ENCODE results near the gene RAB8A. TPM values are rescaled to one million over a fixed set of nuclear protein-coding genes. Genes with fewer than 3 reads are reported as not detected.

The RAB8A gene
- total and polyA plus RNA-seq, 2 experiments from 2014 or later: 53.1 to 59.5 TPM

- peaks cover 15% of the 10 kb centered on the region; the same call in 2 of the 3 replicates for H3K4me1 Mint-ChIP-seq
- Histone ChIP-seq H3K4me1 (ENCODE audit: insufficient read depth) (peaks cover 15% of the 10 kb centered on the region), H3F3A (replicated peaks; ENCODE audit: low read depth) (no peaks in the 10 kb centered on the region), H3K27ac (ENCODE audit: low read depth) (no peak overlapping the region), H3K4me2 (peak overlapping the region; percentile 26; the same call in 1 of the 2 replicates), H4K20me1 (replicated peaks; ENCODE audit: insufficient read depth) (no peaks in the 10 kb centered on the region), H3K79me2 (replicated peaks; ENCODE audit: insufficient read depth) (no peaks in the 10 kb centered on the region), H3K9me2 (ENCODE audit: insufficient read depth) (no peaks in the 10 kb centered on the region), H2AFZ (peak overlapping the region; percentile 92), H3K36me3 (ENCODE audit: insufficient read depth) (no peaks in the 10 kb centered on the region), H3K4me3 (no peak overlapping the region), H3K27me3 (ENCODE audit: insufficient read depth) (no peaks in the 10 kb centered on the region)
- peaks cover 14% of the 10 kb centered on the region for H3K9me3 Mint-ChIP-seq
- no peak overlapping the region for H3K27ac Mint-ChIP-seq
- TF ChIP-seq CTCF (conservative IDR thresholded peaks at IDR 0.05; ENCODE audit: low read depth in 2 of 2) (peak in 1 of 2 experiments; percentile 52; a peak in 2 of 4 replicates), EZH2phosphoT487 (IDR thresholded peaks at IDR 0.05; ENCODE audit: unreplicated experiment) (no peak)
- no peak for DNase-seq (ENCODE audit: low spot score)
- H3K36me3 Mint-ChIP-seq (ENCODE audit: low read depth): peaks cover 9% of the 10 kb centered on the region
- peaks cover 4% of the 10 kb centered on the region for H3K27me3 Mint-ChIP-seq (ENCODE audit: insufficient read depth, low read depth, poor library complexity)
- peak; percentile 27; the same call in 2 of the 3 replicates for ATAC-seq
- H3K4me3 Mint-ChIP-seq: no peak overlapping the region
These were observed 45.0 kb upstream of the RAB8A start for GRCh38 chr19:16066611-16067104.

- no peak overlapping the region for H3K4me3 ChIP-seq
- no peaks in the 10 kb centered on the region for H3K27me3 ChIP-seq (ENCODE audit: insufficient read depth)
- peaks cover 9% of the 10 kb centered on the region for H3K9me3 Mint-ChIP-seq
- H3F3A ChIP-seq (replicated peaks; ENCODE audit: low read depth): no peaks in the 10 kb centered on the region
- peaks cover 4% of the 10 kb centered on the region for H3K27me3 Mint-ChIP-seq (ENCODE audit: insufficient read depth, low read depth, poor library complexity)
- H4K20me1 ChIP-seq (replicated peaks; ENCODE audit: insufficient read depth): no peaks in the 10 kb centered on the region
- H3K79me2 ChIP-seq (replicated peaks; ENCODE audit: insufficient read depth): no peaks in the 10 kb centered on the region
- peaks cover 15% of the 10 kb centered on the region for H3K4me1 ChIP-seq (ENCODE audit: insufficient read depth)
- H3K36me3 ChIP-seq (ENCODE audit: insufficient read depth): no peaks in the 10 kb centered on the region
- H3K36me3 Mint-ChIP-seq (ENCODE audit: low read depth): peaks cover 5% of the 10 kb centered on the region
- H3K27ac Mint-ChIP-seq: no peak overlapping the region
- TF ChIP-seq CTCF (conservative IDR thresholded peaks at IDR 0.05; ENCODE audit: low read depth in 2 of 2): no peak
- H3K4me3 Mint-ChIP-seq: no peak overlapping the region
- no peak overlapping the region for H3K27ac ChIP-seq (ENCODE audit: low read depth)
- DNase-seq (ENCODE audit: low spot score) (no peak), ATAC-seq (no peak)
- H3K4me2 ChIP-seq: no peak overlapping the region
- no peaks in the 10 kb centered on the region for H3K9me2 ChIP-seq (ENCODE audit: insufficient read depth)
- H3K4me1 Mint-ChIP-seq: peaks cover 15% of the 10 kb centered on the region
- peak overlapping the region; percentile 52; the same call in 1 of the 2 replicates for H2AFZ ChIP-seq
These were observed 44.3 kb upstream of the RAB8A start for GRCh38 chr19:16067205-16067938.

- Histone ChIP-seq H3K27ac (ENCODE audit: low read depth) (no peak overlapping the region), H3K27me3 (ENCODE audit: insufficient read depth) (no peaks in the 10 kb centered on the region), H3F3A (replicated peaks; ENCODE audit: low read depth) (no peaks in the 10 kb centered on the region), H3K4me2 (no peak overlapping the region), H3K4me3 (no peak overlapping the region), H3K9me2 (ENCODE audit: insufficient read depth) (no peaks in the 10 kb centered on the region), H2AFZ (no peak overlapping the region), H4K20me1 (replicated peaks; ENCODE audit: insufficient read depth) (no peaks in the 10 kb centered on the region), H3K79me2 (replicated peaks; ENCODE audit: insufficient read depth) (no peaks in the 10 kb centered on the region), H3K4me1 (ENCODE audit: insufficient read depth) (peaks cover 15% of the 10 kb centered on the region), H3K36me3 (ENCODE audit: insufficient read depth) (no peaks in the 10 kb centered on the region)
- no peak for TF ChIP-seq EZH2phosphoT487 (IDR thresholded peaks at IDR 0.05; ENCODE audit: unreplicated experiment)
- TF ChIP-seq ZNF331 (CRISPR knock-in tag; IDR thresholded peaks at IDR 0.05; ENCODE audit: low read depth): no peak
- Mint-ChIP-seq H3K4me3 (no peak overlapping the region), H3K36me3 (ENCODE audit: low read depth) (no peaks in the 10 kb centered on the region), H3K9me3 (no peaks in the 10 kb centered on the region), H3K27me3 (ENCODE audit: insufficient read depth, low read depth, poor library complexity) (peaks cover 4% of the 10 kb centered on the region), H3K4me1 (peaks cover 17% of the 10 kb centered on the region), H3K27ac (no peak overlapping the region)
- ATAC-seq (no peak), DNase-seq (ENCODE audit: low spot score) (no peak)
These were observed 42.9 kb upstream of the RAB8A start for GRCh38 chr19:16068696-16069259.

All from GM23338 (cell line).